ENCODE results near the gene LYST. TPM values are rescaled to one million over a fixed set of nuclear protein-coding genes. Genes with fewer than 3 reads are reported as not detected.

Gene LYST
- polyA plus RNA-seq, 1 donor (not counting 4 experiments of a cell fraction or from before 2014, with no cell fraction given) = 24.7 TPM

DNA sequence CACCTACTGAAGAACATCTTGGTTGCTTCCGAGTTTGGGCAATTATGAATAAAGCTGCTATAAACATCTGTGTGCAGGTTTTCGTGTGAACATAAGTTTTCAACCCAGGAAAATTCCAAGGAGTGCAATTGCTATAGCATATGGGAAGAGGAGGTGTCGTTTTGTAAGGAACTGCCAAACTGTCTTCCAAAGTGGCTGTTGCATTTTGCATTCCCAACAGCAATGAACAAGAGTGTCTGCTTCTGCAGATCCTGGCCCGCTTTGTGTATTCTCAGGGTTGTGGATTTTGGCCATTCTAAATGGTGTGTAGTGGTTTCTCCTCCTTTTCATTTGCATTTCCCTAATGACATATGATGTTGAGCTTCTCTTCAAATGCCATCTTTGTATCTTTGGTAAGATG lies 240.9 kb downstream of the LYST start:
- Histone ChIP-seq H3K79me2 (ENCODE audit: control insufficient read depth, insufficient read depth, low read length) (no peaks in the 10 kb centered on the region), H4K20me1 (ENCODE audit: control insufficient read depth, extremely low read depth, insufficient read depth, low read length) (no peaks in the 10 kb centered on the region), H3K36me3 (ENCODE audit: control insufficient read depth in 2 of 2, extremely low read depth in 1 of 2, insufficient read depth in 2 of 2, low read length in 2 of 2) (no peaks in the 10 kb centered on the region), H3K27me3 (ENCODE audit: control insufficient read depth, extremely low read depth, insufficient read depth, low read length) (peaks cover 3% of the 10 kb centered on the region), H3K4me1 (ENCODE audit: control insufficient read depth, extremely low read depth, insufficient read depth, low read length) (no peaks in the 10 kb centered on the region), H3K27ac (ENCODE audit: control insufficient read depth, insufficient read depth, low read length) (no peak overlapping the region), H3K9me3 (ENCODE audit: control insufficient read depth, low read depth, low read length) (no peaks in the 10 kb centered on the region), H3K4me3 (ENCODE audit: control insufficient read depth in 2 of 3, extremely low read depth in 1 of 3, insufficient read depth in 2 of 3, low read depth in 1 of 3, low read length in 3 of 3) (no peak overlapping the region), H3K9me1 (ENCODE audit: control insufficient read depth, extremely low read depth, insufficient read depth, low read length) (no peaks in the 10 kb centered on the region), H3K9ac (ENCODE audit: control insufficient read depth, extremely low read depth, insufficient read depth, low read length) (no peak overlapping the region), H2AFZ (ENCODE audit: control insufficient read depth, low read length) (no peak overlapping the region), H3K4me2 (ENCODE audit: control insufficient read depth, extremely low read depth, insufficient read depth, low read depth, low read length) (no peak overlapping the region)
- no peak for TF ChIP-seq EZH2 (IDR thresholded peaks at IDR 0.05; ENCODE audit: low read length)
- TF ChIP-seq, protein P1, sequence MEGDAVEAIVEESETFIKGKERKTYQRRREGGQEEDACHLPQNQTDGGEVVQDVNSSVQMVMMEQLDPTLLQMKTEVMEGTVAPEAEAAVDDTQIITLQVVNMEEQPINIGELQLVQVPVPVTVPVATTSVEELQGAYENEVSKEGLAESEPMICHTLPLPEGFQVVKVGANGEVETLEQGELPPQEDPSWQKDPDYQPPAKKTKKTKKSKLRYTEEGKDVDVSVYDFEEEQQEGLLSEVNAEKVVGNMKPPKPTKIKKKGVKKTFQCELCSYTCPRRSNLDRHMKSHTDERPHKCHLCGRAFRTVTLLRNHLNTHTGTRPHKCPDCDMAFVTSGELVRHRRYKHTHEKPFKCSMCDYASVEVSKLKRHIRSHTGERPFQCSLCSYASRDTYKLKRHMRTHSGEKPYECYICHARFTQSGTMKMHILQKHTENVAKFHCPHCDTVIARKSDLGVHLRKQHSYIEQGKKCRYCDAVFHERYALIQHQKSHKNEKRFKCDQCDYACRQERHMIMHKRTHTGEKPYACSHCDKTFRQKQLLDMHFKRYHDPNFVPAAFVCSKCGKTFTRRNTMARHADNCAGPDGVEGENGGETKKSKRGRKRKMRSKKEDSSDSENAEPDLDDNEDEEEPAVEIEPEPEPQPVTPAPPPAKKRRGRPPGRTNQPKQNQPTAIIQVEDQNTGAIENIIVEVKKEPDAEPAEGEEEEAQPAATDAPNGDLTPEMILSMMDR (optimal IDR thresholded peaks at IDR 0.05 in 1 of 3, IDR thresholded peaks at IDR 0.05 in 1 of 3, conservative IDR thresholded peaks at IDR 0.05 in 1 of 3; ENCODE audit: extremely low read depth in 1 of 3, insufficient read depth in 2 of 3, low read length in 3 of 3) = no peak
- FAIRE-seq (no peak), DNase-seq (ENCODE audit: low read depth, low spot score) (no peak)
- dilution Hi-C loops (cut with MboI; ENCODE audit: extremely low pct_ligation_motif_present, low sequenced_read_pairs) = no loop called here

GRCh38 chr1:235625340-235625739 lies 241.4 kb downstream of the LYST start:
- Histone ChIP-seq H2AFZ (ENCODE audit: control insufficient read depth, low read length) (no peak overlapping the region), H3K4me1 (ENCODE audit: control insufficient read depth, extremely low read depth, insufficient read depth, low read length) (no peaks in the 10 kb centered on the region), H3K9me3 (ENCODE audit: control insufficient read depth, low read depth, low read length) (no peaks in the 10 kb centered on the region), H3K4me2 (ENCODE audit: control insufficient read depth, extremely low read depth, insufficient read depth, low read depth, low read length) (no peak overlapping the region), H3K9ac (ENCODE audit: control insufficient read depth, extremely low read depth, insufficient read depth, low read length) (no peak overlapping the region), H3K27ac (ENCODE audit: control insufficient read depth, insufficient read depth, low read length) (no peak overlapping the region), H3K27me3 (ENCODE audit: control insufficient read depth, extremely low read depth, insufficient read depth, low read length) (peaks cover 3% of the 10 kb centered on the region), H3K36me3 (ENCODE audit: control insufficient read depth in 2 of 2, extremely low read depth in 1 of 2, insufficient read depth in 2 of 2, low read length in 2 of 2) (no peaks in the 10 kb centered on the region), H4K20me1 (ENCODE audit: control insufficient read depth, extremely low read depth, insufficient read depth, low read length) (no peaks in the 10 kb centered on the region), H3K4me3 (ENCODE audit: control insufficient read depth in 2 of 3, extremely low read depth in 1 of 3, insufficient read depth in 2 of 3, low read depth in 1 of 3, low read length in 3 of 3) (no peak overlapping the region), H3K79me2 (ENCODE audit: control insufficient read depth, insufficient read depth, low read length) (no peaks in the 10 kb centered on the region), H3K9me1 (ENCODE audit: control insufficient read depth, extremely low read depth, insufficient read depth, low read length) (no peaks in the 10 kb centered on the region)
- dilution Hi-C loops (cut with MboI; ENCODE audit: extremely low pct_ligation_motif_present, low sequenced_read_pairs) = no loop called here
- DNase-seq (ENCODE audit: low read depth, low spot score) (no peak), FAIRE-seq (no peak)
- TF ChIP-seq, protein P1 (optimal IDR thresholded peaks at IDR 0.05 in 1 of 3, IDR thresholded peaks at IDR 0.05 in 1 of 3, conservative IDR thresholded peaks at IDR 0.05 in 1 of 3; ENCODE audit: extremely low read depth in 1 of 3, insufficient read depth in 2 of 3, low read length in 3 of 3) = no peak
- no peak for TF ChIP-seq EZH2 (IDR thresholded peaks at IDR 0.05; ENCODE audit: low read length)
